Erythroblast (primary cell): ENCODE results near the gene SARM1.

ENCODE experiments used
- DNase-seq, 2 experiments: peaks; one replicate each; lab custom pipeline; 2025; lab: John Stamatoyannopoulos, UW
- GATA1 ChIP-seq: IDR thresholded peaks from 2 replicates; pipeline ENCODE4 v1.6.1; 2011; ENCODE audit warnings: low read depth, mild to moderate bottlenecking, control low read depth, low read length, moderate library complexity
- POLR2A ChIP-seq: IDR thresholded peaks from 2 replicates; pipeline ENCODE4 v1.6.1; 2011; ENCODE audit warnings: mild to moderate bottlenecking, low read length

Gene SARM1

DNA sequence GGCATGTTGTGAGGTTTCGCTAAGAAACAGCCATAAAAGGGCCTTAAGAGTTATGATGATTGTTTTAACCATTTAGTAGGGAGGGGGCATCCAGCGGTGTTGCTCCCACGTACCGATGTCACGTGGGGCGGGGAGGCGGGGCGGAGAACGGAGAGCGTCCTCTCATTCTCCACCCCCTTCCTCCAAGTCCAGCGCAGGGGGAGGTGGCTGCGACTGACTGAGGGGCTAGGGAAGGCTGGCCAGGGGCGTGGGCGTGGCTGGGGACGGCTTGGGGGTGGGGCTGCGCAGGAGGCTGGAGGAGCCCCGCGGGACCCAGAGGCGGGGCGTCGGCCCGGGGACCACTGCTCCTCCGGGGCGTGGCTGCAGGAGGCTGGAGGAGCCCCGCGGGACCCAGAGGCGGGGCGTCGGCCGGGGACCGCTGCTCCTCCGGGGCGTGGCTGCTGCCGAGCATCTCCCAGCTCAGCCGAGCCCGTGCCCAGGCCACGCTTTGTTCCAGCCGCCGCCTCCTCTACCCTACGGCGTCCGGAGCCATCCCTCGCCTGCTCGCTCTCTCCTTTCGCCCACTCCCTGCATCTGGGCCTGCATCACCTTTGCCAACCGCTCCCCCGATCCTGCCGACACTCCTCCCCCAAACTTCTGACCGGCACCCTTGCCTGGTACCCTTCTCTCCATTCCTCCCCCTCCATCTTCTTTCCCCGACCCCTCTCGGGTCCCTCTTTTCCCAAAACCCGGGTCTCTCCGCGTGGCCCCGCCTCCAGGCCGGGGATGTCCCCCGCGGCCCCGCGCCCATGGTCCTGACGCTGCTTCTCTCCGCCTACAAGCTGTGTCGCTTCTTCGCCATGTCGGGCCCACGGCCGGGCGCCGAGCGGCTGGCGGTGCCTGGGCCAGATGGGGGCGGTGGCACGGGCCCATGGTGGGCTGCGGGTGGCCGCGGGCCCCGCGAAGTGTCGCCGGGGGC is at the start of gene SARM1:
Gene SARM1 (plus strand): TSS at position 450 of the 958 bp plus-strand sequence. CDS start 339 bp downstream, at position 789.
- TF ChIP-seq POLR2A (no peak), GATA1 (no peak)
- DNase-seq, result peak; percentile 49 to 58

DNA sequence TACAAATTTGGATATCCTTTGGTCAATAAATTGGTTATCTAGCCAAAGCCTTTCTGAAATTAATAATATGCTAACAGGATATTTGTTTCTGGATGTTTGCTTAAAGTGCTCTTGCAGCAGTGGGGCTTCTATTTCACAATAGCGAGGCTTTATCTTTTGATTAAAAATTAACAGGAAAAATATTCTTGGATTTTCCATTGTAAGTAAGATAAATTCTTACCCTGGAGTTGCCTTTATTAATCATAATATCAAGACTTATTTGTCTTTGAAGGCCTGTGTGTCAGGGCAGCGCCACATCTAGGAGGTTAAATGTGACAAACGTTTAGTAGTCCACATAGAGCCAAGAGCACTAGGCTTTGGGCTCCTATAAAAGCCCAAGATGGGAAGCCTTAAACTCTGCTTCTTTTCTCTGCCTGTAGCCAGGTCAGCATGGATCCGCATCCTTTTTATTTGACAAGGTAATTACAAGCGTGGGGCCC is 47.2 kb upstream of the SARM1 start:
- no peak for TF ChIP-seq POLR2A
- no peak for TF ChIP-seq GATA1
- DNase-seq, result no peak

DNA sequence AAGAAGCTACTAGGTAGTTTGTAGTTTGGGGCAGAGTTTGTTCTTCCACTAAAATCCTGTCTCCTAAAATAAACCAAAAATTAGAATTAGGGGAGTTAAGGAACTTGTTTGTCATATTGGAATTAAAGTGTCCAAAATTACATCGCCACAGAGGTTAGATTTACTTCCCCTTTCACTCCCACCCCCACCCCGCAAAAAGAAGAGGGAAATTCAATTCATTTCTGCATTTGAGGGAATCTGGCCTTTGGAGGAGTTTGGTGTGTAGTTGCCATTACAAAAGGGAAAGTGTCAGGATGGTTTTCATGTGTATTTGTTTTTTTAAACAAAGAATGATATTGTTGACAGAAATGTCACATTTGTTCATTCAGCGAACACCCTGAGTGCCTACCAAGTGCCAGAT is 46.7 kb upstream of the SARM1 start:
- TF ChIP-seq GATA1, result no peak
- no peak for TF ChIP-seq POLR2A
- no peak for DNase-seq

DNA sequence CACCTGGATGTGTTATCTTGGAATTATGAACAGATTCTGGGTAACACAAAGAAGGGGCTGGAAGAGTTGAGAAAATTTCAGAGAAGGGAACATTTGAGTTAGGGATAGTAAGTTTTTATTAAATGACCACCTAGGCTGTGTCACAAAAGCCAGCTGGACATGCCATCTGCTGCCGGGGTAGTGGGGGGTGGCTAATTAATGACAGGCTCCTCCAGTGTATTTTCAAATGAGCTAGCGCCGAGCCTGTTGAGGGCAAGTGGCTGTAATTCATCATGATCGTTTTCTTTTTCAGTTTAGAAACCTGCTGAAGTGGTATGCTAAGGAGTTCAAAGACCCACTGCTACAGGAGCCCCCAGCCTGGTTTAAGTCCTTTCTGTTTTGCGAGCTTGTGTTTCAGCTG is 46.3 kb upstream of the SARM1 start:
- TF ChIP-seq GATA1, result no peak
- TF ChIP-seq POLR2A, result no peak
- DNase-seq, result no peak

DNA sequence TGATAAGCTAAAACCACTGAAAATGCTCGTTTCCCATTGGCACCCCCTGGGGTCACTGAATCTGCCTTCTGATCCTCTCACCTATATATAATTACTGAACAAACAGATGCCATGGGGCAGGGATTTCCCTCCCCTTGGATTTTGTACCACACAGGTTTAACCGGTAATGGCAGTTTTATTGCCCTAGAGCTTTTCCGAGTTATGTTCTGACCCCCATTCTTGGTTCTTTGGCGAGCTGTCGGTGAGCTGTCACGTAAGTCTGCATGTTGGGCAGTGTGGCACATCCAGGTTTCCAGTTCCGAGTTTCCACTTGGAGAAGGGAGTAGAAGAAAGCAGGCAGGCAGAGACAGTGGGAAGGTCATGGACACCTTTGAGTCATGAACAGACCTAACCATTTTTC is 45.4 kb upstream of the SARM1 start:
- no peak for DNase-seq
- no peak for TF ChIP-seq GATA1
- TF ChIP-seq POLR2A, result no peak

DNA sequence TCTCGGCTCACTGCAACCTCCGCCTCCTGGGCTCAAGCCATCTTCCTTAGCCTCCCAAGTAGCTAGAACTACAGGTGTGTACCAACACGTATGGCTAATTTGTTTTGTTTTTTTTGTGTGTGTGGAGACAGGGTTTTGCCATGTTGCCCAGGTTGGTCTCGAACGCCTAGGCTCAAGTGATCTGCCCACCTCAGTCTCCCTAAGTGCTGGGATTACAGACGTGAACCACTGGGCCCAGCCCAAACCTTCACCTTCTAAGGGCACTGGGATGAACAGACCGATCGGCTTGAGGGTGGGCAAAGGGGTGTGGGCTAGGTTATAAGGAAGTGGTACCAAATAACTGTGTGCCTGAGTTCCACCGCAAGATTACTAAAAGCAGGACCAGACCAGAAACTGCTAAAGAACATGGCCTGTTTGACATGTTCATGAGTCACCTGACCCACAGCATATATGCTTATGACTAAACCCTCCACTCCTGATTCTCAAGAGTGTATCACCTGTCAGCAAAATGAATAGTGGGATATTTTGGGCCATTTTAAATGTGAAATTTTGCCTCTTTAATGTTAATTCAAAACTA is 44.4 kb upstream of the SARM1 start:
- no peak for DNase-seq
- TF ChIP-seq GATA1 (no peak), POLR2A (no peak)

DNA sequence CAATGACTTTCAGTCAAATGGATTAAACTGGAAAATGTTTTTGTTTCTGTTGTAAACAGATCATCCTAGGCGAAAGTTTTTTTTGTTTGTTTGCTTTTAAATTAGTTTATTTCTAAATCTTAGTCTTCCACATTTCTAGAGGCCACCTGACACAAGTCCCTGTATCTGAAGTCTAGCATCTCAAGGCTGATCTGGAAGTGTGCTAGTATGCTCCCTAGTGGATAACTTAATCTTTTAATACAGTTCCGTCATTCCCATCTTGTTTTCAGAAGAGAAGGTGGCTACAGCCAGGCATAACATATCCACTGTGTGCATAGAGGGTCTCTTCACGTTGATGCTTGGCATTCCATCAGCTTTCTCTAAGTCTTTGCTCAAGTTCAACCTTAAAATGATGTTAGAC is 43.8 kb upstream of the SARM1 start:
- DNase-seq, result no peak
- TF ChIP-seq GATA1 (no peak), POLR2A (no peak)

DNA sequence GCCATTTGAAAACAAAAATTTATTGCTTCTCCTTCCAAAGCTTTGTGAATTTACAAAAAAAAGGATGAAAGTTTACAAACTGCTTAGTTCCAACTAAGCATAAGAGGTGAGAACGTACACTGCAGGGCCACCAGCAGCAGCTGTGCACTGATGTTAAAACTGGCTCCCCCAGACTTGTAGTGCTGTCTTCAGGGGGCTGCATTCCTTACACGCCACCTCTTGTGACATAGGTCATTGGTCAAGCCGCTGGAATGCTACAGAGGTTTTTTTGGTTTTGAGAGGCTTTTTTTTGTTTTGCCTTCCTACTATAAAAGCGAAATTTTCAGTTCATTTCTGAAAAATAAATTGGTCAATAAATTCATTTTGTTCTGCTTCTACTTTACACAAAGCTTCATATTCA is 43.2 kb upstream of the SARM1 start:
- no peak for TF ChIP-seq GATA1
- TF ChIP-seq POLR2A, result no peak

DNA sequence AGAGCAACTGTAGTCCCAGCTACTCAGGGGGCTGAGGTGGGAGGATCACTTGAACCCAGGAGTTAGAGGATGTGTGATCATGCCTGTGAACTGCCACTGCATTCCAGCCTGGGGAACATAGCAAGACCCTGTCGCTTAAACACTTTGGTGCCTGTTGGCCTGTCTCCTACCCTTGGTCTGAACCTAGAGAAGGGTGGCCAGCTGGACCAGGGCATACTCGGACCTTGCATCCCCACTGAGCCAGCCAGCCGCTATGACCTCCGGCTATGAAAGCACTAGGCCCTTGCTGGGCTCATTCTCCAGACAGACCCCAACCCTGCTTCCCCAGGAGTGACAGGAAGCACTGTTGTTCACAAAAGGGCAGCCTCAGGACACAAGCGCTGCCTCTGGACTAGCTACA is 40.8 kb upstream of the SARM1 start:
- DNase-seq, result no peak
- TF ChIP-seq POLR2A (no peak), GATA1 (no peak)

More for the DNA sequence above, 43.2 kb upstream of the SARM1 start:
- DNase-seq, result no peak

DNA sequence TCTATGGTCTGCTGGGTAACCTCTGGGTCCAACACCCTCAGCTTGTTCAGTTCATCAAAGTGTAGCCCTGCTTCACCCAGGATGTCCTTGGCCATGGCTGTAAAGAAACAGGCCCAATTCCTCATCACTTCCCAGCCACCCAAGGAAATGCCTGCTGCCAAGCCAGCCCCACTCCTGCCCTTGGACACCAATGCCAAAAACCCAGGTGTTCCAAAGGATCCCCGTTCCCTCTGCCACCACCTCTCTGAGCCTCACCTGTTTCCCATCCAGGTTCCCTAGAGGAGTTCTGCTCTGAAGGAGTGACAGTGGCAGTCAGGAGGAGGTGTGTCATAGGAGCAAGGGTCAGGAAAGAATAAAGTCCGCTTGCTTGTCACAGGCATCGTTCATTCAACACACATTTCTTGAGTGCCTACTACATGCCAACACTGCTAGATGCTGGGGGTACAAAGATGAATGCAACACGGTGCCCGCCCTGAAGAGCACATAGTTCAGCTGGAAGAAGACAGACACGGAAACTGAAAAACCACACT is 39.5 kb upstream of the SARM1 start:
- DNase-seq, result no peak

DNA sequence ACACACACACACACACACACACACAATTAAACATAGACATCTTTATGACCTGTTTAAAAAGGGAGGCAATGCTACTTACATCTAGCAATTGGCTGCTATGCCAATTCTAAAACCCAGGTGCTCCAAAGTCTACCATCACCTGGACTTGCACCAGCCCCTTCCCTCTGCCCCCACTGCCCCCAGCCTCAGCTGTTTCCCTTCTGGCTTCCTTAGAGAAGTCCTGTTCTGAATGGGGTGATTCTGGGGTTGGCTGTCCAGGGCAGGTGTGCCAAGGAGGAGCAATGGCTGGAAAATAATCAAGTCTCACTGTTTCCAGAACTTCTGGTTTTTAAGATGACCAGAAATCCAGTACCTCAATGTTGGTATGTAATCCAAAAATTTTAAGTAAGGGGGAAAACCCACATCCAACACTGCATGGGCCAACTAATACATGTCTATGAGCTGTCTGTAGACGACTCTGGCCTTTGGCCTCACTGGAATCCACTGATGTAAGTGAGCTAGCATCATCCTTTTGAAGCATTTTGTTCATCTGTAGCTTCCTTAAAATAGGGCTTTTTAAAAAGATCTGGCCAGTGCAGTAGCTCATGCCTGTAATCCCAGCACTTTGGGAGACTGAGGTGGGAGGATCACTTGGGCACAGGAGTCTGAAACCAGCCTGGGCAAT is 38.3 kb upstream of the SARM1 start:
- TF ChIP-seq POLR2A (no peak), GATA1 (no peak)
- DNase-seq, result no peak

More for the DNA sequence above, 39.5 kb upstream of the SARM1 start:
- no peak for TF ChIP-seq POLR2A
- no peak for TF ChIP-seq GATA1

DNA sequence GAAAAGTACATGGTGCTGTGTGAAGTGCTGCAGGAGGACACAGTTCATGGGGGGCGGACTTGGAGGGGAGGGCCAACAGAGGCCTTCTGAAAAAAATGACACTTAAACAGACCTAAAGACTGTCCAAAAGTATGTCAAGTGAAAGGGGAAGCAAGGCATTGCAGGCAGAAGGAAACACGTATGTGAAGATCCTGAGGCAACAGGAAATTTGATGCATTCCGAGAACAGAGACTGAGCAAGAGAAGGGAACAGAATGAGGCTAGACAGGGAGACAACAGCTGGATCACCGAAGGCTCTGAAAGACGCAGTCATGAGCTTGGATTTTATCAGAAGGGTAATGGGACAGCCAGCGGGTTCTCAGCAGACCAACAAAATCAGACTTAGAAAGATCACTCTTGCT is 37.3 kb upstream of the SARM1 start:
- TF ChIP-seq POLR2A (no peak), GATA1 (no peak)
- peak in 1 of 2 experiments; percentile 44 for DNase-seq

DNA sequence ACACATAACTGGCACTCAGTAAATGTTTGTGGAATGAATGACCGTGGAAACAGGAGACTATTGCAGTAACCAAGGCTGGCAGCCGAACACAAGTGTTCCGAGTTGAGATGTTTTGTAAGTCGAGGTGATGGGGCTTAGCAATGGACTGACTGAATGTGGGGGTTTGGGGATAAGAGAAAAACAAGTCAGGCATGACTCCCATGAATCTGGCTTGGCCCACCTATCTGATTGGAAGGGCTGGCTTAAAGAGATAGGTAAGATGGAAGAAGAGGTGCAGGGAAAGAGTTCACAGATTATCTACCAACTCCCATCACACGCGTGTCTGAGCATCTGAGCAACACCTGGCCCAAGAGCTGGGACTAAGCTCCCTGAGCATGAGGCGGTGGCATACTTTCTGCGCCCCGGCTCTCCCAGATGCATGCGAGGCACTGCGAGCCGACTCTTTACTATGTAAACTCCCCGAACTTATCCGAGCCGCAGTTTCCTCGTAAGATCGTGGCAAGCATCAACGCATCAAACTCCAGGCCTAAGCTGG is 36.8 kb upstream of the SARM1 start:
- peak in 1 of 2 experiments; percentile 58 for DNase-seq
- TF ChIP-seq GATA1 (no peak), POLR2A (no peak)
